ENCODE measurements around the gene KCNJ6.
"Not testable (repeated sequence)": the region's sequence is repeated elsewhere in the genome, so short reads cannot be mapped to it uniquely, and the experiment has no call there.

The KCNJ6 gene

GRCh38 chr21:37675202-37675801 is 241.0 kb downstream of the KCNJ6 start:
- DNase-seq (ENCODE audit: low read depth in 2 of 2), result peak; percentile 48 to 57

- no peak for DNase-seq (ENCODE audit: low read depth in 2 of 2)
Observed at GRCh38 chr21:37673801-37674575, 242.3 kb downstream of the KCNJ6 start.

GRCh38 chr21:37671381-37671780 is 244.9 kb downstream of the KCNJ6 start:
- DNase-seq (ENCODE audit: low read depth in 2 of 2), result no peak

- no peak for DNase-seq (ENCODE audit: low read depth in 2 of 2)
Observed at GRCh38 chr21:37670883-37671282, 245.4 kb downstream of the KCNJ6 start.

GRCh38 chr21:37669249-37669648 is 247.0 kb downstream of the KCNJ6 start:
- no peak for DNase-seq (ENCODE audit: low read depth in 2 of 2)

GRCh38 chr21:37668462-37669239 is 247.6 kb downstream of the KCNJ6 start:
- no peak for DNase-seq (ENCODE audit: low read depth in 2 of 2)

GRCh38 chr21:37667380-37667779 is 248.9 kb downstream of the KCNJ6 start:
- no peak for DNase-seq (ENCODE audit: low read depth in 2 of 2)

- DNase-seq (ENCODE audit: low read depth in 2 of 2), result no peak
Observed at GRCh38 chr21:37665230-37666024, 250.8 kb downstream of the KCNJ6 start.

GRCh38 chr21:37662227-37662626 is 254.0 kb downstream of the KCNJ6 start:
- DNase-seq (ENCODE audit: low read depth in 2 of 2), result not testable (repeated sequence)

GRCh38 chr21:37660709-37661108 is 255.5 kb downstream of the KCNJ6 start:
- DNase-seq (ENCODE audit: low read depth in 2 of 2), result no peak

GRCh38 chr21:37659874-37660273 is 256.4 kb downstream of the KCNJ6 start:
- no peak for DNase-seq (ENCODE audit: low read depth in 2 of 2)

- no peak for DNase-seq (ENCODE audit: low read depth in 2 of 2)
Observed at GRCh38 chr21:37658817-37659458, 257.3 kb downstream of the KCNJ6 start.

GRCh38 chr21:37658121-37658816 is 258.0 kb downstream of the KCNJ6 start:
- no peak for DNase-seq (ENCODE audit: low read depth in 2 of 2)

- no peak for DNase-seq (ENCODE audit: low read depth in 2 of 2)
Observed at GRCh38 chr21:37656899-37657298, 259.4 kb downstream of the KCNJ6 start.

GRCh38 chr21:37655611-37656300 is 260.5 kb downstream of the KCNJ6 start:
- no peak for DNase-seq (ENCODE audit: low read depth in 2 of 2)

- DNase-seq (ENCODE audit: low read depth in 2 of 2), result no peak
Observed at GRCh38 chr21:37654596-37654995, 261.7 kb downstream of the KCNJ6 start.

- DNase-seq (ENCODE audit: low read depth in 2 of 2), result no peak
Observed at GRCh38 chr21:37653201-37653600, 263.1 kb downstream of the KCNJ6 start.

- DNase-seq (ENCODE audit: low read depth in 2 of 2), result no peak
Observed at GRCh38 chr21:37647781-37648180, 268.5 kb downstream of the KCNJ6 start.

GRCh38 chr21:37646761-37647160 is 269.5 kb downstream of the KCNJ6 start:
- DNase-seq (ENCODE audit: low read depth in 2 of 2), result not testable (repeated sequence)

- DNase-seq (ENCODE audit: low read depth in 2 of 2), result no peak
Observed at GRCh38 chr21:37645848-37646247, 270.4 kb downstream of the KCNJ6 start.

Measured in stimulated activated CD8-positive, alpha-beta memory T cell treated with anti-CD3 and anti-CD28 coated beads, Interleukin-2, amount 100 ng/mL, for 48 hours (primary cell).